NCI-H2107 (cell line): ENCODE measurements around the gene STAT5B.

Experiments
- DNase-seq: peaks from one replicate; lab custom pipeline; 2025; lab: John Stamatoyannopoulos, UW

Gene STAT5B

GRCh38 chr17:42284566-42284965, 8.4 kb upstream of the STAT5B start:
- no peak for DNase-seq

GRCh38 chr17:42284024-42284369, 7.8 kb upstream of the STAT5B start:
- no peak for DNase-seq

GRCh38 chr17:42283241-42284023, 7.2 kb upstream of the STAT5B start:
- no peak for DNase-seq

GRCh38 chr17:42282478-42283080, 6.4 kb upstream of the STAT5B start:
- DNase-seq, result no peak

- peak; percentile 70 for DNase-seq
Measured at GRCh38 chr17:42281571-42282096, 5.4 kb upstream of the STAT5B start.

GRCh38 chr17:42279776-42280630, 3.8 kb upstream of the STAT5B start:
- DNase-seq, result no peak

GRCh38 chr17:42277342-42277712, 1.1 kb upstream of the STAT5B start:
- no peak for DNase-seq

GRCh38 chr17:42276609-42277341, 584 bp upstream of the STAT5B start:
- no peak for DNase-seq

- no peak for DNase-seq
Measured at GRCh38 chr17:42275527-42276358, 448 bp downstream of the STAT5B start.

GRCh38 chr17:42274812-42275526, 1.2 kb downstream of the STAT5B start:
- DNase-seq, result no peak

- DNase-seq, result no peak
Measured at GRCh38 chr17:42274253-42274542, 2.0 kb downstream of the STAT5B start.

GRCh38 chr17:42273474-42274252, 2.5 kb downstream of the STAT5B start:
- no peak for DNase-seq

- no peak for DNase-seq
Measured at GRCh38 chr17:42272162-42272907, 3.9 kb downstream of the STAT5B start.

- no peak for DNase-seq
Measured at GRCh38 chr17:42271779-42272035, 4.5 kb downstream of the STAT5B start.

- no peak for DNase-seq
Measured at GRCh38 chr17:42271006-42271778, 5.0 kb downstream of the STAT5B start.

- DNase-seq, result no peak
Measured at GRCh38 chr17:42270596-42270995, 5.6 kb downstream of the STAT5B start.

- DNase-seq, result no peak
Measured at GRCh38 chr17:42270170-42270535, 6.0 kb downstream of the STAT5B start.

- DNase-seq, result no peak
Measured at GRCh38 chr17:42268236-42268635, 8.0 kb downstream of the STAT5B start.
